Tibial nerve (tissue), 4 donors: ENCODE results near the gene PFDN1.

Experiments
- EP300 ChIP-seq, 2 donors: sonication (generic); formaldehyde crosslinking; IDR thresholded peaks; one replicate each; pipeline ENCODE4 v1.6.1; 2017; ENCODE audit warnings: antibody characterized with exemption in 2 of 2, mild to moderate bottlenecking in 1 of 2
- POLR2A ChIP-seq, 2 donors: fragments of 450-650 bp; IDR thresholded peaks; one replicate each; pipeline ENCODE4 v1.6.1; 2017; ENCODE audit warnings: antibody characterized with exemption in 2 of 2, mild to moderate bottlenecking in 2 of 2, moderate library complexity in 2 of 2
- TF ChIP-seq, protein P1 (sequence below), 5 experiments: fragments of 200-600 bp in 3 of 5; fragments of 450-650 bp in 2 of 5; sonication (generic) in 3 of 5; IDR thresholded peaks; one replicate each; pipeline ENCODE4 v1.5.1; 2016 to 2019; ENCODE audit warnings: antibody characterized with exemption in 5 of 5, mild to moderate bottlenecking in 3 of 5, moderate library complexity in 2 of 5

DNA sequence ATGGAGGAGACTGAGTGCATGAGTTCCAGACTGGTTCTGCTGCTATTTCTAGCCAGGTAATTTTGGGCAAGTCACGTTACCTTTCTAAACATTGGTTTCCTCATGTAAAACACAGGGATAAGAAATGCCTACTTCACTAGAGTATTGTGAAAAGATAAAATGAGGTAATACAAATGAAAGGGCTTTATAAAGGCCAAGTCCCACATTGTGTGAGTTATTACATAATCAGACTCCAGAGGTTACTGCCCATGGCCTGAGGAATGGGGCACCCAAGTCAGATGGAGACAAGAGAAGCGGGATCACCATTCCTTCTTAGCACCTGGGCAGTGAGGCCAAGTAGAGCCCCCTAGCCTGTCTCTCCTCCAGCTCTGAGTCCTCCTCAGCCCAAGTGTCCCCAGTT lies 36.0 kb upstream of the PFDN1 start:
- TF ChIP-seq POLR2A (IDR thresholded peaks at IDR 0.05) (no peak), EP300 (IDR thresholded peaks at IDR 0.05) (no peak)
- TF ChIP-seq, protein P1, sequence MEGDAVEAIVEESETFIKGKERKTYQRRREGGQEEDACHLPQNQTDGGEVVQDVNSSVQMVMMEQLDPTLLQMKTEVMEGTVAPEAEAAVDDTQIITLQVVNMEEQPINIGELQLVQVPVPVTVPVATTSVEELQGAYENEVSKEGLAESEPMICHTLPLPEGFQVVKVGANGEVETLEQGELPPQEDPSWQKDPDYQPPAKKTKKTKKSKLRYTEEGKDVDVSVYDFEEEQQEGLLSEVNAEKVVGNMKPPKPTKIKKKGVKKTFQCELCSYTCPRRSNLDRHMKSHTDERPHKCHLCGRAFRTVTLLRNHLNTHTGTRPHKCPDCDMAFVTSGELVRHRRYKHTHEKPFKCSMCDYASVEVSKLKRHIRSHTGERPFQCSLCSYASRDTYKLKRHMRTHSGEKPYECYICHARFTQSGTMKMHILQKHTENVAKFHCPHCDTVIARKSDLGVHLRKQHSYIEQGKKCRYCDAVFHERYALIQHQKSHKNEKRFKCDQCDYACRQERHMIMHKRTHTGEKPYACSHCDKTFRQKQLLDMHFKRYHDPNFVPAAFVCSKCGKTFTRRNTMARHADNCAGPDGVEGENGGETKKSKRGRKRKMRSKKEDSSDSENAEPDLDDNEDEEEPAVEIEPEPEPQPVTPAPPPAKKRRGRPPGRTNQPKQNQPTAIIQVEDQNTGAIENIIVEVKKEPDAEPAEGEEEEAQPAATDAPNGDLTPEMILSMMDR (IDR thresholded peaks at IDR 0.05): no peak
